GM12878 (cell line): ENCODE data around the gene TMEM11. TPM values are rescaled to one million over a fixed set of nuclear protein-coding genes. Genes with fewer than 3 reads are reported as not detected.

Experiments
- ATAC-seq: fragments of 200-7000 bp; cut with Tn5 transposase; 3 replicates; pipeline ENCODE4 v1.9.1; 2020; ENCODE audit warnings: mild to moderate bottlenecking, moderate library complexity
- BruUV-seq: library from RNA; stranded (reverse); fragments of 400-500 nt; replicated peaks from 2 replicates; lab custom pipeline; 2021; lab: Mats Ljungman, UMichigan
- CTCF ChIA-PET: fragments of 300-600 bp; sonication (Branson Sonifier 250); formaldehyde crosslinking; extraction: SDS; loops from one replicate; lab custom pipeline; 2021; ENCODE audit warnings: inconsistent platforms; lab: Yijun Ruan, JAX
- POLR2A ChIA-PET: fragments of 350-600 bp; formaldehyde crosslinking; extraction: SDS; loops from one replicate; lab custom pipeline; 2021; ENCODE audit warnings: inconsistent platforms; lab: Charles Lee
- RAD21 ChIA-PET: fragments of 300-600 bp; sonication (Branson Sonifier 250); formaldehyde crosslinking; loops from one replicate; lab custom pipeline; 2023; ENCODE audit warnings: antibody characterized with exemption; ENCODE audit not compliant: unreplicated experiment; lab: Charles Lee
- SMC1A ChIA-PET: fragments of 300-600 bp; sonication (Branson Sonifier 250); formaldehyde crosslinking; loops from one replicate; lab custom pipeline; 2023; ENCODE audit not compliant: unreplicated experiment, uncharacterized antibody; lab: Charles Lee
- DNase-seq: peaks from one replicate; pipeline ENCODE4 v3.0.0-alpha.2; 2011; ENCODE audit warnings: low read depth, low spot score
- FAIRE-seq: peaks from 3 replicates; lab custom pipeline; 2011; peaks lifted over from hg19 to GRCh38; lab: Jason Lieb, UNC
- H2AFZ ChIP-seq: 2 replicates; pipeline ENCODE4 v1.6.0; 2011; ENCODE audit warnings: low read depth, low read length, control low read depth; ENCODE audit not compliant: control insufficient read depth
- H3K27ac ChIP-seq: 2 replicates; pipeline ENCODE4 v1.5.1; 2011; ENCODE audit warnings: control low read depth; ENCODE audit not compliant: control insufficient read depth, insufficient read depth
- H3K27me3 ChIP-seq, 2 experiments: replicated peaks in 1 of 2; 2 replicates each; pipeline versions ENCODE4 v1.6.0 to v1.6.1; 2011; ENCODE audit warnings: low read length in 1 of 2; ENCODE audit not compliant: control insufficient read depth in 2 of 2, insufficient read depth in 2 of 2
- H3K36me3 ChIP-seq, 2 experiments: 2 replicates each; pipeline ENCODE4 v1.5.1; 2011; ENCODE audit warnings: low read length in 1 of 2; ENCODE audit not compliant: control insufficient read depth in 2 of 2, insufficient read depth in 2 of 2
- H3K4me1 ChIP-seq: 2 replicates; pipeline ENCODE4 v1.6.1; 2011; ENCODE audit warnings: mild to moderate bottlenecking, low read length, moderate library complexity, mixed read lengths; ENCODE audit not compliant: control insufficient read depth, insufficient read depth
- H3K4me2 ChIP-seq: 2 replicates; pipeline ENCODE4 v1.6.0; 2011; ENCODE audit warnings: control low read depth; ENCODE audit not compliant: control insufficient read depth, insufficient read depth
- H3K4me3 ChIP-seq: fragments of 200-600 bp; sonication (generic); 2 replicates; pipeline ENCODE4 v1.5.1; 2016
- H3K79me2 ChIP-seq: 2 replicates; pipeline ENCODE4 v1.6.0; 2011; ENCODE audit warnings: low read length; ENCODE audit not compliant: control insufficient read depth, insufficient read depth
- H3K9ac ChIP-seq: 2 replicates; pipeline ENCODE4 v1.8.0; 2011; ENCODE audit warnings: low read length, control low read depth, mixed read lengths; ENCODE audit not compliant: control insufficient read depth, insufficient read depth
- H3K9me3 ChIP-seq: replicated peaks from 3 replicates; pipeline ENCODE4 v1.5.1; 2011; ENCODE audit warnings: mild to moderate bottlenecking, low read length; ENCODE audit not compliant: control insufficient read depth, insufficient read depth
- H4K20me1 ChIP-seq: 2 replicates; pipeline ENCODE4 v1.6.0; 2011; ENCODE audit not compliant: control insufficient read depth, insufficient read depth
- BACH1 ChIP-seq: fragments of 450-650 bp; IDR thresholded peaks from 2 replicates; pipeline ENCODE4 v1.6.1; 2017; ENCODE audit warnings: mild to moderate bottlenecking, borderline replicate concordance
- JUNB ChIP-seq: IDR thresholded peaks from 2 replicates; pipeline ENCODE4 v1.6.1; 2016; ENCODE audit warnings: antibody characterized with exemption, mild to moderate bottlenecking
- MEF2A ChIP-seq: IDR thresholded peaks from 2 replicates; pipeline ENCODE4 v1.6.1; 2011; ENCODE audit warnings: low read depth, mild to moderate bottlenecking, low read length, moderate library complexity; ENCODE audit not compliant: insufficient read depth
- SUPT20H ChIP-seq: IDR thresholded peaks from 2 replicates; pipeline ENCODE4 v1.6.1; 2011; ENCODE audit warnings: low read depth, mild to moderate bottlenecking, low read length, moderate library complexity, borderline replicate concordance; ENCODE audit not compliant: control insufficient read depth
- TBL1XR1 ChIP-seq: IDR thresholded peaks from 2 replicates; pipeline ENCODE4 v1.6.1; 2012; ENCODE audit warnings: low read depth, low read length, improper control_type of control experiment
- WGBS: methylation state at CpG from one replicate; pipeline ENCODE4 v1.1.6; 2016; ENCODE audit warnings: low lambda C conversion rate; ENCODE audit not compliant: insufficient replicate concordance, insufficient coverage; ENCODE audit errors: missing lambda C conversion rate; 5-methylcytosine and 5-hydroxymethylcytosine counted together
- in situ Hi-C: fragments of 300-500 bp; cut with MboI; formaldehyde crosslinking; loops from 9 replicates; pipeline ENCODE4 v1.14.3; 2018; ENCODE audit warnings: mixed read lengths
- intact Hi-C: fragments of 100-400 bp; cut with micrococcal nuclease; formaldehyde crosslinking; loops from one replicate; pipeline ENCODE4 v1.14.2; 2022; ENCODE audit not compliant: unreplicated experiment
- polyA plus RNA-seq, 11 experiments: library from polyadenylated mRNA; depleted of rRNA in 4 of 11; unstranded in 6 of 11; stranded (reverse) in 5 of 11; fragments of >200 nt; fragmentation: Nextera tagmentation in 4 of 11; fragmentation: Illumina TruSeq in 1 of 11; extraction: Ambion mirVana in 4 of 11; extraction: Trizol in 1 of 11; gene quantifications; 1 replicate in 1 of 11; 2 replicates in 10 of 11; pipeline versions ENCODE4 v1.2.1 to v1.2.3, GENCODE V29; 2011 to 2016; ENCODE audit warnings: inconsistent platforms in 2 of 11, missing spikeins in 2 of 11, low read depth in 1 of 11
- total RNA-seq, 4 experiments: library from RNA; depleted of rRNA in 3 of 4; stranded (reverse); fragments of >200 nt in 3 of 4; fragmentation: Illumina TruSeq in 1 of 4; extraction: Trizol in 1 of 4; gene quantifications; 2 replicates each; pipeline versions ENCODE4 v1.2.1 to v1.2.3, GENCODE V29; 2013 to 2021
- TF ChIP-seq, protein P1 (sequence below): IDR thresholded peaks from 2 replicates; pipeline ENCODE4 v1.6.1; 2011; ENCODE audit warnings: mild to moderate bottlenecking, low read depth, low read length, moderate library complexity; ENCODE audit not compliant: insufficient replicate concordance
- TF ChIP-seq, protein P2 (sequence below): fragments of 450-650 bp; IDR thresholded peaks from 2 replicates; pipeline ENCODE4 v1.6.1; 2016; ENCODE audit warnings: mild to moderate bottlenecking, moderate library complexity, borderline replicate concordance
- TF ChIP-seq, protein P3 (sequence below): IDR thresholded peaks from 2 replicates; pipeline ENCODE4 v1.6.1; 2011; ENCODE audit warnings: borderline replicate concordance, low read depth, mild to moderate bottlenecking, moderate library complexity, mixed read lengths, low read length; ENCODE audit not compliant: insufficient read depth; ENCODE audit errors: extremely low read length
- TF ChIP-seq, protein P4 (sequence below): IDR thresholded peaks from 2 replicates; pipeline ENCODE4 v1.6.1; 2012; ENCODE audit warnings: low read depth, low read length, improper control_type of control experiment

TMEM11 gene
- total and polyA plus RNA-seq, 10 of the 15 experiments (the other 5 are each of a cell fraction or from before 2014, with no cell fraction given): 14.4 to 63.4 (median 27.2) TPM

DNA sequence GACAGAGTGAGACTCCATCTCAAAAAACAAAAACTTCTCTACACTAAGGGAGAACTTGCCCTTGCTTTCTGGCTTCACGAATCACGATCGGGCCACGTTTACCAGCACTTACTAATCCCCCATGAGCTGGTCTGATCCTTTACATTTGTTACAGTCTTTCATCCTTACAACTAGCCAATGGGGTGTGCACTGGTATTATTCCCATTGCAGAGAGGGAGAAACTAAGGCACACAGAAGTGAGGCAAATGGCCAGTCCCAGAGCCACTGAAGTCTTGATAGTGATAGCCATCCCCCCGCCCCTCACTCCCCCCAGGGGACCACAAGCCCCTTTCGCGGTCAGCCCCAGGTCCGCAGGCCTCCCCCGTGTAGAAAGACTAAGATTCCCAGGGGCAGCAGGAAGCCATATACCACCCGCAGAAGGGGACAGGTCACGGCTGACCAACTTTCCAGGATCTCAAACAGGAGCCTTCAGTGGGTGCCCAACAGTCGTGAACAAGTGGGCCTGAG is 38.4 kb upstream of the TMEM11 start:
- Histone ChIP-seq H3K27ac (no peak overlapping the region), H3K9ac (no peak overlapping the region), H3K36me3 (no peaks in the 10 kb centered on the region), H3K4me3 (peak overlapping the region; percentile 32; the same call in 1 of the 2 replicates), H4K20me1 (no peaks in the 10 kb centered on the region; the same call in 1 of the 2 replicates), H3K9me3 (no peaks in the 10 kb centered on the region), H2AFZ (no peak overlapping the region), H3K4me2 (peak overlapping the region; percentile 52; the same call in 1 of the 2 replicates), H3K4me1 (peaks cover 4% of the 10 kb centered on the region), H3K79me2 (no peaks in the 10 kb centered on the region), H3K27me3 (peaks cover 2 to 5% of the 10 kb centered on the region in 2 experiments; a peak in 3 of 4 replicates)
- no TSS peak for BruUV-seq
- no peak for DNase-seq
- FAIRE-seq: no peak
- SMC1A ChIA-PET: no interaction called here
- POLR2A ChIA-PET: no interaction called here
- intact Hi-C loops (no loop called here), in situ Hi-C loops (loop anchor here (10.0 kb wide), 1 partner anchor 62 kb away; no protein-coding TSS in a partner anchor)
- WGBS: 18% methylated on average over 12 of the region's 12 CpGs
- CTCF ChIA-PET: no interaction called here
- ATAC-seq: no peak
- RAD21 ChIA-PET: no interaction called here
- TF ChIP-seq, protein P1, sequence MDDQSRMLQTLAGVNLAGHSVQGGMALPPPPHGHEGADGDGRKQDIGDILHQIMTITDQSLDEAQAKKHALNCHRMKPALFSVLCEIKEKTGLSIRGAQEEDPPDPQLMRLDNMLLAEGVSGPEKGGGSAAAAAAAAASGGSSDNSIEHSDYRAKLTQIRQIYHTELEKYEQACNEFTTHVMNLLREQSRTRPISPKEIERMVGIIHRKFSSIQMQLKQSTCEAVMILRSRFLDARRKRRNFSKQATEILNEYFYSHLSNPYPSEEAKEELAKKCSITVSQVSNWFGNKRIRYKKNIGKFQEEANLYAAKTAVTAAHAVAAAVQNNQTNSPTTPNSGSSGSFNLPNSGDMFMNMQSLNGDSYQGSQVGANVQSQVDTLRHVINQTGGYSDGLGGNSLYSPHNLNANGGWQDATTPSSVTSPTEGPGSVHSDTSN: no peak
- TF ChIP-seq, protein P2, sequence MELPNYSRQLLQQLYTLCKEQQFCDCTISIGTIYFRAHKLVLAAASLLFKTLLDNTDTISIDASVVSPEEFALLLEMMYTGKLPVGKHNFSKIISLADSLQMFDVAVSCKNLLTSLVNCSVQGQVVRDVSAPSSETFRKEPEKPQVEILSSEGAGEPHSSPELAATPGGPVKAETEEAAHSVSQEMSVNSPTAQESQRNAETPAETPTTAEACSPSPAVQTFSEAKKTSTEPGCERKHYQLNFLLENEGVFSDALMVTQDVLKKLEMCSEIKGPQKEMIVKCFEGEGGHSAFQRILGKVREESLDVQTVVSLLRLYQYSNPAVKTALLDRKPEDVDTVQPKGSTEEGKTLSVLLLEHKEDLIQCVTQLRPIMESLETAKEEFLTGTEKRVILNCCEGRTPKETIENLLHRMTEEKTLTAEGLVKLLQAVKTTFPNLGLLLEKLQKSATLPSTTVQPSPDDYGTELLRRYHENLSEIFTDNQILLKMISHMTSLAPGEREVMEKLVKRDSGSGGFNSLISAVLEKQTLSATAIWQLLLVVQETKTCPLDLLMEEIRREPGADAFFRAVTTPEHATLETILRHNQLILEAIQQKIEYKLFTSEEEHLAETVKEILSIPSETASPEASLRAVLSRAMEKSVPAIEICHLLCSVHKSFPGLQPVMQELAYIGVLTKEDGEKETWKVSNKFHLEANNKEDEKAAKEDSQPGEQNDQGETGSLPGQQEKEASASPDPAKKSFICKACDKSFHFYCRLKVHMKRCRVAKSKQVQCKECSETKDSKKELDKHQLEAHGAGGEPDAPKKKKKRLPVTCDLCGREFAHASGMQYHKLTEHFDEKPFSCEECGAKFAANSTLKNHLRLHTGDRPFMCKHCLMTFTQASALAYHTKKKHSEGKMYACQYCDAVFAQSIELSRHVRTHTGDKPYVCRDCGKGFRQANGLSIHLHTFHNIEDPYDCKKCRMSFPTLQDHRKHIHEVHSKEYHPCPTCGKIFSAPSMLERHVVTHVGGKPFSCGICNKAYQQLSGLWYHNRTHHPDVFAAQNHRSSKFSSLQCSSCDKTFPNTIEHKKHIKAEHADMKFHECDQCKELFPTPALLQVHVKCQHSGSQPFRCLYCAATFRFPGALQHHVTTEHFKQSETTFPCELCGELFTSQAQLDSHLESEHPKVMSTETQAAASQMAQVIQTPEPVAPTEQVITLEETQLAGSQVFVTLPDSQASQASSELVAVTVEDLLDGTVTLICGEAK: no peak
- TF ChIP-seq SUPT20H (no peak), BACH1 (no peak), MEF2A (no peak), TBL1XR1 (no peak), JUNB (no peak)
- TF ChIP-seq, protein P3, sequence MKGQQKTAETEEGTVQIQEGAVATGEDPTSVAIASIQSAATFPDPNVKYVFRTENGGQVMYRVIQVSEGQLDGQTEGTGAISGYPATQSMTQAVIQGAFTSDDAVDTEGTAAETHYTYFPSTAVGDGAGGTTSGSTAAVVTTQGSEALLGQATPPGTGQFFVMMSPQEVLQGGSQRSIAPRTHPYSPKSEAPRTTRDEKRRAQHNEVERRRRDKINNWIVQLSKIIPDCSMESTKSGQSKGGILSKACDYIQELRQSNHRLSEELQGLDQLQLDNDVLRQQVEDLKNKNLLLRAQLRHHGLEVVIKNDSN: no peak
- TF ChIP-seq, protein P4, sequence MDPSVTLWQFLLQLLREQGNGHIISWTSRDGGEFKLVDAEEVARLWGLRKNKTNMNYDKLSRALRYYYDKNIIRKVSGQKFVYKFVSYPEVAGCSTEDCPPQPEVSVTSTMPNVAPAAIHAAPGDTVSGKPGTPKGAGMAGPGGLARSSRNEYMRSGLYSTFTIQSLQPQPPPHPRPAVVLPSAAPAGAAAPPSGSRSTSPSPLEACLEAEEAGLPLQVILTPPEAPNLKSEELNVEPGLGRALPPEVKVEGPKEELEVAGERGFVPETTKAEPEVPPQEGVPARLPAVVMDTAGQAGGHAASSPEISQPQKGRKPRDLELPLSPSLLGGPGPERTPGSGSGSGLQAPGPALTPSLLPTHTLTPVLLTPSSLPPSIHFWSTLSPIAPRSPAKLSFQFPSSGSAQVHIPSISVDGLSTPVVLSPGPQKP: no peak
